ENCODE measurements around the gene UBE2I.
"Not testable (repeated sequence)": the region's sequence is repeated elsewhere in the genome, so short reads cannot be mapped to it uniquely, and the experiment has no call there.

UBE2I gene

DNA sequence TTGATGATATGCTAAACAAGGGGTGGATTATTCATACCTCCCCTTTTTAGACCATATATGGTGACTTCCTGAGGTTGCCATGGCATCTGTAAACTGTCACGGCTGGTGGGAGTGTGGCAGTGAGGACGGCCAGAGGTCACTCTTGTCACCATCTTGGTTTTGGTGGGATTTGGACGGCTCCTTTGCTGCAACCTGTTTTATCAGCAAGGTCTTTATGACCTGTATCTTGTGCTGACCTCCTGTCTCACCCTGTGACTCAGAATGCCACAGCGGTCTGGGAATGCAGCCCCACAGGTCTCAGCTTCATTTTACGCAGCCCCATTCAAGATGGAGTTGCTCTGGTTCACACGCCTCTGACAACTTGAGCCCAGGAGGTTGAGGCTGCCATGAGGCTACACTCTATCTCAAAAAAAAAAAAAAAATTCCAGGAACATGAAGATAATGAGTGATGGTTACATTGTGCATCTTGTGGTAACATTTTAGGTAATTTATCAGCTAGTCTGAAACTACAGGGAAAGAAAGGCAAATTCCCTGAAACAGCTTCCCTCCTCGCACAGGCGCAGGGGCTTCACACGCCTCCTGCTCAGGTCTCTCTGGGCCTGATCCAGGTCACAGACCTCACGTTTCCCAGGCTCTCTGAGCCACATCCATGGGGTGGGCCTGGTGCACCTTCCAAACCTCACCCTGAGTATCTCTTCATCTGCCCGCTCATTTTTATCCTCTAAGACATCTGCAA is 15.3 kb upstream of the UBE2I start:
- no peak for DNase-seq (ENCODE audit: low read depth)

- no peak for DNase-seq (ENCODE audit: low read depth)
These were observed 14.0 kb upstream of the UBE2I start for GRCh38 chr16:1295465-1295864.

DNA sequence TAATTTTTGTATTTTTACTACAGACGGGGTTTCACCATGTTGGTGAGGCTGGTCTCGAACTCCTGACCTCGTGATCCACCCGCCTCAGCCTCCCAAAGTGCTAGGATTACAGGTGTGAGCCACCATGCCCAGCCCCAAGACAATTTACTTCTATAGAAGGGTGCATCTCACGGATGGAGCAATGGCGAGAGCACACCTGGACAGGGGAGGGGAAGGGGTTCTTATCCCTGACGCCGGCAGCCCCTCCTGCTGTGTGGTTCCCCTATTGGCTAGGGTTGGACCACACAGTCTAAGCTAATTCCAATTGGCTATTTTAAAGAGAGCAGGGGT is 12.8 kb upstream of the UBE2I start:
- DNase-seq (ENCODE audit: low read depth) = not testable (repeated sequence)

DNA sequence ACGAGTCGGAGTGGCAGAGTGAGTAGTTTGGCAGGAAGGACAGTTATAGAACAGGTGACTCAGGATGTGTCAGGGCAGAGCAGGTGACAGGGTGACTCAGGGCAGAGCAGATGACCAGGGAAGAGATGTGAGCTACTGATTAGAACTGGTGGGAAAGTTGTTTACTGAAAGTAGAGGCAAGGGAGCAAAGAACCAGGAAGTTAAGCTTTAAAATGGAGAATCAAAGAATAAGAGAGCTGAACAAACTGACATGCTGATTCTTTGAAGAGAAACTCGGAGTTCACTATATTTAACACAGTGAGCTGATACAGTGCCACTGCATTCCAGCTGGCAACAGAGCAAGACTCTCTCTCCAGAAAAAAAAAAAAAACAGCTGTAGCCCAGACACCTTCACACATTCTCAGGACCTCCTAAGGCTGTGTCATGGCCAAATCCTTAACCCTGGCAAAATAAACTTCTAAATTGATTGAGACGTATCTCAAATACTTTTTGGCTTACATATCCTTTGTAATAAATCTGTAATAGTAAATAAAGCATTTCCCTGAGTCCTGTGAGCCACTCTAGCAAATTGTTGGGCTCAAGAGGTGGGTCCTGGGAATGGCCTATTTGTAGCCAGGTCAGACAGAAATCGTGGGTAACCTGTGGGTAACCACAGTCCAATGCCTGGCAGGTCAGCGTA is 12.3 kb upstream of the UBE2I start:
- peak; percentile 66 for DNase-seq (ENCODE audit: low read depth)

DNA sequence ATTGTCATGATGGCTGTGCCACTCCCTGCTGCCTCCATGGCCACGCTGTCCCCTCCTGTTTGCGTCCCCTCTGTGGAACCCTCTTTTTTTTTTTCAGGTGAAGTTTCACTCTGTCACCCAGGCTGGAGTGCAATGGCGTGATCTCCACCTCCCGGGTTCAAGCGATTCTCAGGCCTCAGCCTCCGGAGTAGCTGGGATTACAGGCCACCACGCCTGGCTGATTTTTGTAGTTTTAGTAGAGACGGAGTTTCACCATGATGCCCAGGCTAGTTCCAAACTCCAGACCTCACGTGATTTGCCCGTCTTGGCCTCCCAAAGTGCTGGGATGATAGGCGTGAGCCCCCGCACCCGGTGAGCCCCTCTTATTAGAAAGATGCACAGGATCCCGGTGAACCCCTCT is 11.0 kb upstream of the UBE2I start:
- no peak for DNase-seq (ENCODE audit: low read depth)

- no peak for DNase-seq (ENCODE audit: low read depth)
These were observed 10.2 kb upstream of the UBE2I start for GRCh38 chr16:1299012-1299867.

GRCh38 chr16:1299868-1300203 is 9.6 kb upstream of the UBE2I start:
- no peak for DNase-seq (ENCODE audit: low read depth)

- DNase-seq (ENCODE audit: low read depth) = peak; percentile 58
These were observed 8.6 kb upstream of the UBE2I start for GRCh38 chr16:1300664-1301476.

GRCh38 chr16:1301562-1301961 is 7.9 kb upstream of the UBE2I start:
- DNase-seq (ENCODE audit: low read depth) = no peak

GRCh38 chr16:1305823-1306222 is 3.6 kb upstream of the UBE2I start:
- DNase-seq (ENCODE audit: low read depth) = no peak

DNA sequence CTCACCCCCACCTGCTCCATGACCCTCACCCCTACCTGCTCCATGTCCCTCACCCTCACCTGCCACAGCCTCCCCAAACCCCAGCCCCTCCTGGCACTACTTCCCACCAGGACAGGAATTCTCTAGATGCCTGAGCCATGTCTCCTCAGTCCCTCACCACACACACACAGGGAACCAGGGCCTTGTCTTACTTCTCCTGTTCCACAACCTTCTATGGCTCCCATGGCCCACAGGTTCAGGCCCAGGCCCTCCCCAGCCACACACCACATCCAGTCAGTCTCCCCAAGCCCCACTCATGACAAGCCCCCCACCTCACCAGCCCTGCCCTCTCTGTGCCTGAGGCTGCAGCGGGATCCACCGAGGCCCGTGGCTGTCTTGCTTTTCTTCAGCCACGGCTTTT is 3.1 kb upstream of the UBE2I start:
- no peak for DNase-seq (ENCODE audit: low read depth)

GRCh38 chr16:1308036-1308976 is 1.1 kb upstream of the UBE2I start:
- no peak for DNase-seq (ENCODE audit: low read depth)

- peak; percentile 54 for DNase-seq (ENCODE audit: low read depth)
These were observed 724 bp downstream of the UBE2I start for GRCh38 chr16:1309888-1310831.

DNA sequence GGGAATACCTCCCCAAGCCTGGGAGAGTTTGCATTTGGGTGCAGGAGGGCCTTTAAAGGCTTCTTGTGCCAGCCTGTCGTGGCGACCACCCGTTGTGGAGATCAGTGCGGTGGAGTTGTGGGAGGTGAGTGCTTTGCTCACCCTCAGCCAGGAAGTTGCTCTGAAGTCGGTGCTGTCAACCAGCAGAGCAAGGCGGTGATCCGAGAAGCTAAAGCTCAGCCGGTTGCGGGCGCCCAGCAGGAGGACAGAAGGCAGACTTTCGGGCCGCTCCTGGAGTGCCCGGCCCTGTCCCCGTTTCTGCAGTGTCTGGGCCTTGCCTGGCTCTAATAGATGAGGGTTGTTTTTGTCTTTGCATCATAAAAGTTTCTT is 1.4 kb downstream of the UBE2I start:
- DNase-seq (ENCODE audit: low read depth) = peak; percentile 25

DNA sequence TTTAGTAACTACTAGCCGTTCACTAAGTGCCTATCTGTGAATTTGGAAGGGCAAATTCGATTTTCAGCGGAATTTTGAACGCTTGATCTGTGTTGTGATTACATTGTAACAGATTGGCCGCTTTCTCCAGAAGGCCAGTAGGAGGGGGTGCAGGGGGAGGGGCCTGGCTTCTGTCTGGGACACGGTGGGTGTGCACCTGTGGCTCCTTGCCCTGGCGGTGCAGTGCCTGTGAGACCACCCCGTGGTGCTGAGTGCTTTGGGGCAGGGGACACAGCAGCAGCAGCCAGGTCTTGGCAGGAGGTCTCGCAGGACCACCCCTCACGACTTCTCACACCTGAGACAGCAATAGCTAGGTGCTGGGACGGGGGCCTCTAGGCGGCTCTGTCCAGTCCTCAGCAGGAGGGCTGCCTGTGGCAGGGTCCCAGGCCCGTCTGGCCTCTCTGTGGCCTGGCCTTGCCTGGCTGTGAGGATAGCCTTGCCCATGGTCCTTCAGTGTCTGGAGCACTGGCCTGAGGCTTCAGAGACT is 1.8 kb downstream of the UBE2I start:
- DNase-seq (ENCODE audit: low read depth) = no peak

DNA sequence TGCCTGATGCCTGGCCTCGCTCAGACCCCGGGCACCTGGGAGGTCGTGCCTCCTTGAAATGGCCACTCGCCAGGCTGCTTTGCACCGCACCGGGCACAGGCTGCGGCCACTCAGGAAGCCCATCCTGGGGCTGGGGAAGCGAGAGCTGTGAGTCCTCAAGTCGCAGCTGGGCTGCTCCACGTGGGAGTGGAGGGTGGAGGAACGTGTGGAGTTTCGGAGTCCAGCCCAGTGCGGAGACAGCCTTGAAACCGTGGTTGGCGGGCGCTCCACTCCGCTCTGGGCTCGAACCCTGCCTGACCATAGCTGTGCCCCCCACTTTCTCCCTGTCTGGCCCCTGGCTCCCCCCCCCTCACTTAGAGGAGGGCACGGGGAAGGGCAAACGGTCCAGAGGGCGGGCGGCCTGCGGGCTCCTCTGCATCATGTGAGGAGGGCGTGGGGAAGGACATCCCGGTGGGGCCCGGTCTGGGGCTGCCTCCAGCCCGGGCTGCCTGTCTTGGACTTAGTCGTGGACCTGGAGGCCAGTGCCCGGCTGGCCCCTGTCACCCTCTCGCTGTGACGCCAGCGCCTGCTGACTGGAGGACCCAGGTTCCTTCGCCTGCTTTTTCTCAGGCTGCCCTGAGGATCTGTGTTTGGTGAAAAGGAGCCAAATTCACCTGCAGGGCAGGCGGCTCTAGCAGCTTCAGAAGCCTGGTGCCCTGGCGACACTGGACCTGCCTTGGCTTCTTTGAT is 2.5 kb downstream of the UBE2I start:
- no peak for DNase-seq (ENCODE audit: low read depth)

DNA sequence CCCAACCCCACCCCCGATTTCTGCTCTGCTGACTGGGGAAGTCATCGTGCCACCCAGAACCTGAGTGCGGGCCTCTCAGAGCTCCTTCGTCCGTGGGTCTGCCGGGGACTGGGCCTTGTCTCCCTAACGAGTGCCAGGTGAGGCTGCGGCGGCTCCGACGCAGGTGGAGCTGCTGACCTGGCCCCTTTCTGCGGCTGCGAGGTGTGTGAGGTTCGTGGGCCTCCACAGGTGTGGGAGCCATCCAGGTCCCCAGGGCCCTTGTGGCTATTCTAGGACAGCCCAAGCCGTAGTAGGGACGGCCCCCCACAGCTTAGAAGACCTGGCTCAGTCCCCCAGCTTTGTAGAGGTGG is 3.0 kb downstream of the UBE2I start:
- no peak for DNase-seq (ENCODE audit: low read depth)

- DNase-seq (ENCODE audit: low read depth) = no peak
These were observed 3.5 kb downstream of the UBE2I start for GRCh38 chr16:1312903-1313302.

DNA sequence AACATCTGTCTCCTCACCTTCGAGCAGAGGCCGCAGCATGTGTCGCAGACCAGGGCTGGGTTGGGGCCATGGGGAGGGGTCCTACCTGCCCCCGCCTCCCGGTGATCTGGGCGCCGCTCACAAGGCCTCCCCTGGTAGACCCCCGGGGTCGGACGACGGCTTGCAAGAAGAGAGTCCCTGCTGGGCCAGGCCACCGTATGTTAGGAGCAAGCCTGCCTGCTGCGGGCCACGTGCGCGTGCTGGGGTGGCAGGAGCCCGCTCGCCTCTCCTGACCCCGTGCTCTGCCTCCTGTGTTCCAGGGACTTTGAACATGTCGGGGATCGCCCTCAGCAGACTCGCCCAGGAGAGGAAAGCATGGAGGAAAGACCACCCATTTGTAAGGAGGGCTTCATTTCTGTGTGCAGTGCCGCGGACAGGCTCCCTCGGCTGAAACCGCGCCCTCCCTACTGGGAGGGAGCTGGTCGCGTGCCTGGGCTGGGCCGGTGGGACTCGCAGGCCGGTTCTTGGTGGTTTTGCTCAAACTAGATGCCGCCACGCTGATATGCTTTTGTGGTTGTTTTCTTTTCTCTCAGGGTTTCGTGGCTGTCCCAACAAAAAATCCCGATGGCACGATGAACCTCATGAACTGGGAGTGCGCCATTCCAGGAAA is 4.4 kb downstream of the UBE2I start:
- no peak for DNase-seq (ENCODE audit: low read depth)

Data from EH (cell line).